ENCODE measurements around the gene EXD2.
"Not testable (repeated sequence)": the region's sequence is repeated elsewhere in the genome, so short reads cannot be mapped to it uniquely, and the experiment has no call there.

EXD2 gene

DNA sequence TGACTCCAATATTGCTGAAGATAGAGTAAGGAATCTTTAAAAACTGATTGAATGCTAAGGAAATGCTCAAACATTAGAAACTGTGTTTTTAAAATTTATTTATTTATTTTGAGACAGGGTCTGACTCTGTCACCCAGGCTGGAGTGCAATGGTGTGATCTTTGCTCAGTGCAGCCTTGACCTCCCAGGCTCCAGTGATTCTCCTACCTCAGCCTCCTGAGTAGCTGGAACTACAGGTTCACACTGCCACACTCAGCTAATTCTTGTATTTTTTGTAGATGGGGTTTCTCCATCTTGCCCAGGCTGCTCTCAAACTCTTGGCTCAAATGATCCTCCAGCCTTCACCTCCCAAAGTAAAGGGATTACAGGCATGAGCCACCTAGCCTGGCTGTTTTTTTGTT is 35.1 kb upstream of the EXD2 start:
- H3K4me3 ChIP-seq (ENCODE audit: low read depth, low read length), result no peak overlapping the region
- no peak for DNase-seq (ENCODE audit: low read depth)
- TF ChIP-seq, protein P1, sequence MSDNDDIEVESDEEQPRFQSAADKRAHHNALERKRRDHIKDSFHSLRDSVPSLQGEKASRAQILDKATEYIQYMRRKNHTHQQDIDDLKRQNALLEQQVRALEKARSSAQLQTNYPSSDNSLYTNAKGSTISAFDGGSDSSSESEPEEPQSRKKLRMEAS (IDR thresholded peaks at IDR 0.05; ENCODE audit: low read depth, low read length), result no peak
- no peak for TF ChIP-seq POLR2A (IDR thresholded peaks at IDR 0.05; ENCODE audit: extremely low read depth, insufficient read length)
- TF ChIP-seq, protein P2, sequence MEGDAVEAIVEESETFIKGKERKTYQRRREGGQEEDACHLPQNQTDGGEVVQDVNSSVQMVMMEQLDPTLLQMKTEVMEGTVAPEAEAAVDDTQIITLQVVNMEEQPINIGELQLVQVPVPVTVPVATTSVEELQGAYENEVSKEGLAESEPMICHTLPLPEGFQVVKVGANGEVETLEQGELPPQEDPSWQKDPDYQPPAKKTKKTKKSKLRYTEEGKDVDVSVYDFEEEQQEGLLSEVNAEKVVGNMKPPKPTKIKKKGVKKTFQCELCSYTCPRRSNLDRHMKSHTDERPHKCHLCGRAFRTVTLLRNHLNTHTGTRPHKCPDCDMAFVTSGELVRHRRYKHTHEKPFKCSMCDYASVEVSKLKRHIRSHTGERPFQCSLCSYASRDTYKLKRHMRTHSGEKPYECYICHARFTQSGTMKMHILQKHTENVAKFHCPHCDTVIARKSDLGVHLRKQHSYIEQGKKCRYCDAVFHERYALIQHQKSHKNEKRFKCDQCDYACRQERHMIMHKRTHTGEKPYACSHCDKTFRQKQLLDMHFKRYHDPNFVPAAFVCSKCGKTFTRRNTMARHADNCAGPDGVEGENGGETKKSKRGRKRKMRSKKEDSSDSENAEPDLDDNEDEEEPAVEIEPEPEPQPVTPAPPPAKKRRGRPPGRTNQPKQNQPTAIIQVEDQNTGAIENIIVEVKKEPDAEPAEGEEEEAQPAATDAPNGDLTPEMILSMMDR (IDR thresholded peaks at IDR 0.05; ENCODE audit: low read depth, low read length), result no peak
- TF ChIP-seq MYC (IDR thresholded peaks at IDR 0.05; ENCODE audit: low read depth, low read length), result no peak

- no peak overlapping the region for H3K4me3 ChIP-seq (ENCODE audit: low read depth, low read length)
- TF ChIP-seq POLR2A (IDR thresholded peaks at IDR 0.05; ENCODE audit: extremely low read depth, insufficient read length) (no peak), MYC (IDR thresholded peaks at IDR 0.05; ENCODE audit: low read depth, low read length) (no peak)
- TF ChIP-seq, protein P2 (IDR thresholded peaks at IDR 0.05; ENCODE audit: low read depth, low read length), result no peak
- TF ChIP-seq, protein P1 (IDR thresholded peaks at IDR 0.05; ENCODE audit: low read depth, low read length), result no peak
- DNase-seq (ENCODE audit: low read depth), result no peak
These were observed 29.7 kb upstream of the EXD2 start for GRCh38 chr14:69161590-69161989.

DNA sequence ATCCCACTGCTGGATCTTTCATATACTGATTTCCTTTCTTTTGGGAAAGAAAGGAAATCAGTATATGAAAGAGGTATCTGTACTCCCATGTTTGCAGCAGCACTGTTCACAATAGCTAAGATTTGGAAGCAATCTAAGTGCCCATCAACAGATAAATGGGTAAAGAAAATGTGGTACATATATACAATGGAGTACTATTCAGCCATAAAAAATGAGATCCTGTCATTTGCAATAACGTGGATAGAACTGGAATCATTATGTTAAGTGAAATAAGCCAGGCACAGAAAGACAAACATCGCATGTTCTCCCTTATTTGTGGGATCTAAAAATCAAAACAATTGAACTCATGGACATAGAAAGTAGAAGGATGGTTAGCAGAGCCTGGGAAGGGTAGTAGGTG is 25.5 kb upstream of the EXD2 start:
- not testable (repeated sequence) for H3K4me3 ChIP-seq (ENCODE audit: low read depth, low read length); DNase-seq (ENCODE audit: low read depth)

- no peak overlapping the region for H3K4me3 ChIP-seq (ENCODE audit: low read depth, low read length)
- no peak for DNase-seq (ENCODE audit: low read depth)
- TF ChIP-seq, protein P2 (IDR thresholded peaks at IDR 0.05; ENCODE audit: low read depth, low read length), result no peak
- TF ChIP-seq MYC (IDR thresholded peaks at IDR 0.05; ENCODE audit: low read depth, low read length) (no peak), POLR2A (IDR thresholded peaks at IDR 0.05; ENCODE audit: extremely low read depth, insufficient read length) (no peak)
- TF ChIP-seq, protein P1 (IDR thresholded peaks at IDR 0.05; ENCODE audit: low read depth, low read length), result no peak
These were observed 20.5 kb upstream of the EXD2 start for GRCh38 chr14:69170839-69171238.

GRCh38 chr14:69171569-69171968 is 19.7 kb upstream of the EXD2 start:
- TF ChIP-seq POLR2A (IDR thresholded peaks at IDR 0.05; ENCODE audit: extremely low read depth, insufficient read length) (no peak), MYC (IDR thresholded peaks at IDR 0.05; ENCODE audit: low read depth, low read length) (no peak)
- TF ChIP-seq, protein P2 (IDR thresholded peaks at IDR 0.05; ENCODE audit: low read depth, low read length), result no peak
- TF ChIP-seq, protein P1 (IDR thresholded peaks at IDR 0.05; ENCODE audit: low read depth, low read length), result no peak
- no peak for DNase-seq (ENCODE audit: low read depth)
- no peak overlapping the region for H3K4me3 ChIP-seq (ENCODE audit: low read depth, low read length)

DNA sequence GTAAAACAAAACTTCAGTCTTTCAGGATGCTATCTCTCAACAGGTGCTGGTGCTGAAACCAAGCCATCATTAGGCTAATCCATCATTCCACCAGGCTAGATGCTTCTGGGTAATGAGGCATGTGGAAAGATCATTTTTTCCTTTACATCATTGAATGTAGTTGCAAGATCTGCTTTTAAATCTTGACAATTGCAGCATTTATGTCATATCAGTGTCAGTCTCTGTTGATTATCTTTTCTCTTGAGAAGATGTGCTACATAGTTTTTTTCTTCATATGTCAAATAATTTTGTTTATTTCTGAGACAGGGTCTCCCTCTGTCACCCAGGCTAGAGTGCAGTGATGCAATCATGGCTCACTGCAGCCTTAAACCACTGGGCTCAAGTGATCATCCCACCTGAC is 16.2 kb upstream of the EXD2 start:
- H3K4me3 ChIP-seq (ENCODE audit: low read depth, low read length), result no peak overlapping the region
- TF ChIP-seq, protein P1 (IDR thresholded peaks at IDR 0.05; ENCODE audit: low read depth, low read length), result no peak
- TF ChIP-seq MYC (IDR thresholded peaks at IDR 0.05; ENCODE audit: low read depth, low read length) (no peak), POLR2A (IDR thresholded peaks at IDR 0.05; ENCODE audit: extremely low read depth, insufficient read length) (no peak)
- TF ChIP-seq, protein P2 (IDR thresholded peaks at IDR 0.05; ENCODE audit: low read depth, low read length), result no peak
- no peak for DNase-seq (ENCODE audit: low read depth)
